ENCODE data around the gene GPR107.

GRCh38 chr9:130058887-130059286 lies 5.2 kb downstream of the GPR107 start:
- TF ChIP-seq EZH2 (IDR thresholded peaks at IDR 0.05; ENCODE audit: insufficient read depth, poor library complexity, severe bottlenecking), result no peak
- no peak for TF ChIP-seq EZH2phosphoT487 (IDR thresholded peaks at IDR 0.05; ENCODE audit: insufficient read depth, low read depth)

Measured in GM23248 (cell line).